22Rv1 (cell line): ENCODE data around the gene HSPA12A.

ENCODE experiments used
- H3K27ac ChIP-seq: fragments of 450-650 bp; 2 replicates; pipeline ENCODE4 v1.5.1; 2017
- ZFX ChIP-seq: fragments of 450-650 bp; IDR thresholded peaks from 2 replicates; pipeline ENCODE4 v1.6.1; 2017; ENCODE audit warnings: antibody characterized with exemption, borderline replicate concordance
- TF ChIP-seq, protein P1 (sequence below): fragments of 450-650 bp; IDR thresholded peaks from 2 replicates; pipeline ENCODE4 v1.5.1; 2017; ENCODE audit warnings: mild to moderate bottlenecking

The HSPA12A gene

DNA sequence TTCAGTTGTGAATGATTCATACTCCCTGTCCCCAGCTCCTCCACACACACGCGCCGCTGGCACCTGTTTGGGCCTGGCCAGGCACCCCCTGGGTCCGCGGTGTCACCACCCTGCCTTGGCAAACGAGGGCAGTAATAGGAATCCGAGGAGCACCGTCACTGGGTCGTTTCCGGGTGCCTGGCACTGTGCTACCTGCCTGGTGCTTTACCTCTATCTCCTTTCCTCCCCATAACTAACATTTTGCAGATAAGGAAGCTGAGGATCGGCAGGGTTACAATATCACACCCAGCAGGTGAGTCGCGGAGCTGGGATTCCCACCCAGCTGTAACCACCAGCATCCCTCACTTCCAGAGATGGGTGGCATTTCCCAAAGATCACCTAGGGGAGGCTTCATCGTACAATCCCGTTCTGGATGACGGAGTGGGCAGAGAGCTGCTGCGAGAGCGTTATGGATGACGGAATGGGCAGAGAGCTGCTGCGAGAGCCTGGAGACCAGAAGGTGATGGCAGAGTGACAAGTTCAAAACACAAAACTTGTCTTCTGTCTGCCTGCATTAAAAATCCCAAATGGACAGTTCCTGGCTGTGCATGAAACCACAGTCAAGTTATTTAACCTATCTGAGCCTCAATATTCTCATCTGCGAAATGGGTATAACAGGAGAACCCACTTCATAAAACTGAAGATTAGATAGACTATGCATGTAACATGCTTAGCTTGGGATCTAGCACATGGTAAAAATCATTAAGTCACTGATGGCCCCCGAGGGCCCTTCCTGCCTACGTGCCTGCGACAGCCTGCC, 1.1 kb upstream of the HSPA12A start:
- H3K27ac ChIP-seq, result no peak overlapping the region

GRCh38 chr10:116741391-116742351, 695 bp downstream of the HSPA12A start:
- H3K27ac ChIP-seq, result no peak overlapping the region
- no peak for TF ChIP-seq ZFX
- TF ChIP-seq, protein P1, sequence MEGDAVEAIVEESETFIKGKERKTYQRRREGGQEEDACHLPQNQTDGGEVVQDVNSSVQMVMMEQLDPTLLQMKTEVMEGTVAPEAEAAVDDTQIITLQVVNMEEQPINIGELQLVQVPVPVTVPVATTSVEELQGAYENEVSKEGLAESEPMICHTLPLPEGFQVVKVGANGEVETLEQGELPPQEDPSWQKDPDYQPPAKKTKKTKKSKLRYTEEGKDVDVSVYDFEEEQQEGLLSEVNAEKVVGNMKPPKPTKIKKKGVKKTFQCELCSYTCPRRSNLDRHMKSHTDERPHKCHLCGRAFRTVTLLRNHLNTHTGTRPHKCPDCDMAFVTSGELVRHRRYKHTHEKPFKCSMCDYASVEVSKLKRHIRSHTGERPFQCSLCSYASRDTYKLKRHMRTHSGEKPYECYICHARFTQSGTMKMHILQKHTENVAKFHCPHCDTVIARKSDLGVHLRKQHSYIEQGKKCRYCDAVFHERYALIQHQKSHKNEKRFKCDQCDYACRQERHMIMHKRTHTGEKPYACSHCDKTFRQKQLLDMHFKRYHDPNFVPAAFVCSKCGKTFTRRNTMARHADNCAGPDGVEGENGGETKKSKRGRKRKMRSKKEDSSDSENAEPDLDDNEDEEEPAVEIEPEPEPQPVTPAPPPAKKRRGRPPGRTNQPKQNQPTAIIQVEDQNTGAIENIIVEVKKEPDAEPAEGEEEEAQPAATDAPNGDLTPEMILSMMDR, result no peak

More for the DNA sequence above, 1.1 kb upstream of the HSPA12A start:
- TF ChIP-seq, protein P1, result no peak
- TF ChIP-seq ZFX, result no peak

DNA sequence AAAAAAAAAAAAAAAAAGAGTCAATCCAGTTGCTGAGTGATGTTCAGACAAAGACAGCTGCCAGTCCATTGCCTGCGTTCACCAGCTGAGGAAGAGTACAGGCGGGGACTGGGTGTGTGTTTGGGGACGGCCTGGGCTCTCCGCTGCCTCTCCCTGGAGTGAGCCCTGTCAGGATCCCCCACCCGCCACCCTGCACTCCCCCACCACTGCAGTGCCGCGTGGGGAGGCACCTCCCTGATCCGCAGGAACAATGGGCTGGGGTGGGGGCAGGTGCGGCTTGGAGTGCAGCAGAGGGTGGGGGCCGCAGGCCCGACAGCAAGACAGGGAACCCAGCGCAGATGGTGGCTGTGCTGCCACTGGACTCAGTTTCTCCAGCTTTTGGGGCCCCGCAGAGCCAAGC, 1.4 kb downstream of the HSPA12A start:
- no peak overlapping the region for H3K27ac ChIP-seq
- no peak for TF ChIP-seq ZFX
- TF ChIP-seq, protein P1, result no peak

DNA sequence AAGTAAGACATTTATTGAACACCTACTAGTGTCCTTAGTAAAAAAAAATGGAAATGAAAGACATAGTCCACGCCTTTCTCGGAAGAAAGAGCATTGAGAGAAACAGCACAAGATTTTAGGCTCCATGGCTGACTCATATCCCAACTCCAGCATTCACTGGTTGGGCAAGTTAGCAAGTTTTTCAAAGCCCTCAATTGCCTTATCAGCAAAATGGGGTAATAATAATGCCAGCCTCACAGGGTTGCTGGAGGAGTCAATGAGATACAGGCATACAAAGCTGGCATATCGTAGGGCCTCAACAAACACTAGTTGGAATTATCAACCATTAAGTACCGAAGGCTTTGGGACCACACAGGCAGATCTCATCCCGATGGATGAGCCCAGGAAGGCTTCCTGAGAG, 4.0 kb downstream of the HSPA12A start:
- H3K27ac ChIP-seq, result no peak overlapping the region
- no peak for TF ChIP-seq ZFX
- TF ChIP-seq, protein P1, result no peak

- TF ChIP-seq, protein P1, result peak; percentile 16; the same call in 1 of the 2 replicates
- no peak for TF ChIP-seq ZFX
- no peak overlapping the region for H3K27ac ChIP-seq
Observed at GRCh38 chr10:116737627-116738327, 4.6 kb downstream of the HSPA12A start.

DNA sequence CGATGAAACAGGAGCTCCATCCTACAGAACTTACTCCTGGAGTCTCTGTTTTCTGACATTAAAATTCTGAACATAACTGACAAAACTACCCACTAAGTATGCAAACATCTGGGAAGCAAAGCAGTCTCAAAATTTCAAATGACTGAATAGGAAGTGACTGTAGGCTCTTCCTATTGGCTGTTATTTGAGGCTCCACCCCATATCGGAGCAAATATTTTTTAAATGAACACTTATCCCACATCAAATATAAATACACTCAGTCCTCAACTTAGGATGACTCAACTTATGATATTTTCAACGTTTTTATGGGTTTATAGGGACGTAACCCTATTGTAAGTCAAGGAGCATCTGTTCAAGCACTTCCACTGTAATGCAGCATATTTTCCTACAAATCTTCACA, 8.8 kb downstream of the HSPA12A start:
- TF ChIP-seq, protein P1, result no peak
- TF ChIP-seq ZFX, result no peak
- H3K27ac ChIP-seq, result no peak overlapping the region
